SK-N-SH treated with all-trans-retinoic acid at 6 μM for 48 hours (cell line): ENCODE data around the gene CBFA2T3.

Experiments used
- ATAC-seq: fragments of 200-7000 bp; cut with Tn5 transposase; 3 replicates; pipeline ENCODE4 v1.9.1; 2020; ENCODE audit warnings: mild to moderate bottlenecking, moderate library complexity
- ARNTL ChIP-seq: fragments of 450-650 bp; formaldehyde crosslinking; IDR thresholded peaks from 2 replicates; pipeline ENCODE4 v1.5.0; 2020; ENCODE audit warnings: low read depth, mild to moderate bottlenecking, moderate library complexity, borderline replicate concordance
- BACH2 ChIP-seq: fragments of 250-450 bp; sonication (Bioruptor Pico); IDR thresholded peaks from 2 replicates; pipeline ENCODE4 v1.9.0; 2021; ENCODE audit warnings: mild to moderate bottlenecking, borderline replicate concordance
- CSDC2 ChIP-seq: fragments of 250-450 bp; sonication (Bioruptor Pico); IDR thresholded peaks from 2 replicates; pipeline ENCODE4 v1.5.0; 2020; ENCODE audit warnings: mild to moderate bottlenecking, moderate library complexity
- ESRRG ChIP-seq: fragments of 250-450 bp; sonication (Bioruptor Pico); IDR thresholded peaks from 2 replicates; pipeline ENCODE4 v1.6.1; 2021; ENCODE audit warnings: mild to moderate bottlenecking
- GLIS3 ChIP-seq: fragments of 250-450 bp; sonication (Bioruptor Pico); IDR thresholded peaks from 2 replicates; pipeline ENCODE4 v1.5.0; 2020; ENCODE audit warnings: mild to moderate bottlenecking, moderate library complexity
- ISL1 ChIP-seq: fragments of 250-450 bp; sonication (Bioruptor Pico); IDR thresholded peaks from 2 replicates; pipeline ENCODE4 v2.1.2; 2022; ENCODE audit warnings: mild to moderate bottlenecking, moderate library complexity
- OSR1 ChIP-seq: fragments of 250-450 bp; sonication (Bioruptor Pico); IDR thresholded peaks from 2 replicates; pipeline ENCODE4 v1.8.0; 2022; ENCODE audit warnings: moderate library complexity, mild to moderate bottlenecking, inconsistent platforms
- PPARA ChIP-seq: fragments of 250-450 bp; sonication (Bioruptor Pico); IDR thresholded peaks from 2 replicates; pipeline ENCODE4 v1.5.0; 2020; ENCODE audit warnings: mild to moderate bottlenecking, borderline replicate concordance
- RARB ChIP-seq: fragments of 250-450 bp; sonication (Bioruptor Pico); IDR thresholded peaks from 2 replicates; pipeline ENCODE4 v1.8.0; 2021; ENCODE audit warnings: mild to moderate bottlenecking, moderate library complexity
- SNAI2 ChIP-seq: fragments of 250-450 bp; sonication (Bioruptor Pico); IDR thresholded peaks from 2 replicates; pipeline ENCODE4 v1.5.0; 2020; ENCODE audit warnings: mild to moderate bottlenecking, moderate library complexity
- TCF4 ChIP-seq: fragments of 250-450 bp; sonication (Bioruptor Pico); IDR thresholded peaks from 2 replicates; pipeline ENCODE4 v1.8.0; 2021; ENCODE audit warnings: mild to moderate bottlenecking, moderate library complexity, borderline replicate concordance
- ZC3H10 ChIP-seq: fragments of 250-450 bp; sonication (Bioruptor Pico); IDR thresholded peaks from 2 replicates; pipeline ENCODE4 v1.5.1; 2021; ENCODE audit warnings: mild to moderate bottlenecking, moderate library complexity
- ZFP3 ChIP-seq: fragments of 250-450 bp; sonication (Bioruptor Pico); IDR thresholded peaks from 2 replicates; pipeline ENCODE4 v1.5.0; 2020; ENCODE audit warnings: mild to moderate bottlenecking, moderate library complexity
- ZFP30 ChIP-seq: fragments of 450-650 bp; formaldehyde crosslinking; IDR thresholded peaks from 2 replicates; pipeline ENCODE4 v1.5.0; 2022; ENCODE audit warnings: mild to moderate bottlenecking, moderate library complexity
- ZNF565 ChIP-seq: fragments of 450-650 bp; formaldehyde crosslinking; conservative IDR thresholded peaks from 2 replicates; pipeline ENCODE4 v1.5.0; 2020; ENCODE audit warnings: low read depth, mild to moderate bottlenecking, moderate library complexity
- ZNF70 ChIP-seq: fragments of 450-650 bp; formaldehyde crosslinking; IDR thresholded peaks from 2 replicates; pipeline ENCODE4 v1.5.0; 2020; ENCODE audit warnings: mild to moderate bottlenecking, moderate library complexity
- ZNF8 ChIP-seq: fragments of 450-650 bp; formaldehyde crosslinking; IDR thresholded peaks from 2 replicates; pipeline ENCODE4 v1.5.0; 2020; ENCODE audit warnings: mild to moderate bottlenecking, moderate library complexity
- TF ChIP-seq, protein P1 (sequence below): fragments of 250-450 bp; sonication (Bioruptor Pico); IDR thresholded peaks from 2 replicates; pipeline ENCODE4 v1.5.1; 2021; ENCODE audit warnings: mild to moderate bottlenecking, moderate library complexity
- TF ChIP-seq, protein P2 (sequence below): fragments of 250-450 bp; sonication (Bioruptor Pico); IDR thresholded peaks from 2 replicates; pipeline ENCODE4 v1.5.0; 2020; ENCODE audit warnings: mild to moderate bottlenecking, moderate library complexity
- TF ChIP-seq, protein P3 (sequence below): fragments of 250-450 bp; sonication (Bioruptor Pico); IDR thresholded peaks from 2 replicates; pipeline ENCODE4 v1.8.0; 2020; ENCODE audit warnings: mild to moderate bottlenecking, moderate library complexity, borderline replicate concordance
- TF ChIP-seq, protein P4 (sequence below): fragments of 250-450 bp; sonication (Bioruptor Pico); IDR thresholded peaks from 2 replicates; pipeline ENCODE4 v1.8.0; 2021; ENCODE audit warnings: low read depth, mild to moderate bottlenecking, moderate library complexity, borderline replicate concordance

The CBFA2T3 gene

DNA sequence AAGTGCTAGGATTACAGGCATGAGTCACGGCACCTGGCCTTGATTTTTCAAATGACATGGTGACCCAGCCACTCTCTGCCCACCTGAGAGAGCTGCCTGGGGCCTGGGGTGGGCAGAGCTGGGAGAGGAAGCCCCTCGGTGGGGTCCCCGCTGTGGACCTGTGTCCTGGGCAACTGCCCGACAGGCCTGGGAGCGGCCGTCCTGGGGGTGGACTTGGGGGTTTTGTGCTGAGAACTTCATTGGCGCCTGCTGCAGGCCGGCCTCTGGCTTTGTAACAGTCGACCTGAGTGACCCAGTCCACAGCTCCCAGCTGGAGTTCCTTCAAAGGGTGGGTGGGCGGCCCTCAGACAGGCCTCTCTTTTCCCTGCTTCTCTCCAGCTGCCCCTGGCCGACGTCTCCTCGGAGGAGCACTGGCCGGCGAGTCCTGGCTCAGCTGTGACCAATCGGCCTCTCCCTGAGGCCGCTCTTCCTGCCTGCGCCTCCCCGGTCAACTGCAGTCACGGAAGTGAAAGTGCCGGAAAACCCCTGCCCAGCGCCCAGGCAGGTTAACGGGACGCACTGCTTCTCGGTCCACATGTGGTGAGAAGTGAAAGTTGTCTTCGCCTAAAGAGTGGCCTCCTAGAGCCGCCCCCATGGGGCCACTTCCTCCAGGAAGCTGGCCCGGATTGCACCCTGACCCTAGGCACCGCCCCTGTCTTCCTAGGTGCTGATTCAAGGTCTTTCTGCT lies 5.5 kb downstream of the CBFA2T3 start:
- TF ChIP-seq BACH2: no peak
- TF ChIP-seq RARB (CRISPR knock-in tag): no peak
- no peak for TF ChIP-seq ZNF70
- TF ChIP-seq, protein P1, sequence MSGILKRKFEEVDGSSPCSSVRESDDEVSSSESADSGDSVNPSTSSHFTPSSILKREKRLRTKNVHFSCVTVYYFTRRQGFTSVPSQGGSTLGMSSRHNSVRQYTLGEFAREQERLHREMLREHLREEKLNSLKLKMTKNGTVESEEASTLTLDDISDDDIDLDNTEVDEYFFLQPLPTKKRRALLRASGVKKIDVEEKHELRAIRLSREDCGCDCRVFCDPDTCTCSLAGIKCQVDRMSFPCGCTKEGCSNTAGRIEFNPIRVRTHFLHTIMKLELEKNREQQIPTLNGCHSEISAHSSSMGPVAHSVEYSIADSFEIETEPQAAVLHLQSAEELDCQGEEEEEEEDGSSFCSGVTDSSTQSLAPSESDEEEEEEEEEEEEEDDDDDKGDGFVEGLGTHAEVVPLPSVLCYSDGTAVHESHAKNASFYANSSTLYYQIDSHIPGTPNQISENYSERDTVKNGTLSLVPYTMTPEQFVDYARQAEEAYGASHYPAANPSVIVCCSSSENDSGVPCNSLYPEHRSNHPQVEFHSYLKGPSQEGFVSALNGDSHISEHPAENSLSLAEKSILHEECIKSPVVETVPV: no peak
- TF ChIP-seq GLIS3 (CRISPR knock-in tag): no peak
- TF ChIP-seq, protein P2, sequence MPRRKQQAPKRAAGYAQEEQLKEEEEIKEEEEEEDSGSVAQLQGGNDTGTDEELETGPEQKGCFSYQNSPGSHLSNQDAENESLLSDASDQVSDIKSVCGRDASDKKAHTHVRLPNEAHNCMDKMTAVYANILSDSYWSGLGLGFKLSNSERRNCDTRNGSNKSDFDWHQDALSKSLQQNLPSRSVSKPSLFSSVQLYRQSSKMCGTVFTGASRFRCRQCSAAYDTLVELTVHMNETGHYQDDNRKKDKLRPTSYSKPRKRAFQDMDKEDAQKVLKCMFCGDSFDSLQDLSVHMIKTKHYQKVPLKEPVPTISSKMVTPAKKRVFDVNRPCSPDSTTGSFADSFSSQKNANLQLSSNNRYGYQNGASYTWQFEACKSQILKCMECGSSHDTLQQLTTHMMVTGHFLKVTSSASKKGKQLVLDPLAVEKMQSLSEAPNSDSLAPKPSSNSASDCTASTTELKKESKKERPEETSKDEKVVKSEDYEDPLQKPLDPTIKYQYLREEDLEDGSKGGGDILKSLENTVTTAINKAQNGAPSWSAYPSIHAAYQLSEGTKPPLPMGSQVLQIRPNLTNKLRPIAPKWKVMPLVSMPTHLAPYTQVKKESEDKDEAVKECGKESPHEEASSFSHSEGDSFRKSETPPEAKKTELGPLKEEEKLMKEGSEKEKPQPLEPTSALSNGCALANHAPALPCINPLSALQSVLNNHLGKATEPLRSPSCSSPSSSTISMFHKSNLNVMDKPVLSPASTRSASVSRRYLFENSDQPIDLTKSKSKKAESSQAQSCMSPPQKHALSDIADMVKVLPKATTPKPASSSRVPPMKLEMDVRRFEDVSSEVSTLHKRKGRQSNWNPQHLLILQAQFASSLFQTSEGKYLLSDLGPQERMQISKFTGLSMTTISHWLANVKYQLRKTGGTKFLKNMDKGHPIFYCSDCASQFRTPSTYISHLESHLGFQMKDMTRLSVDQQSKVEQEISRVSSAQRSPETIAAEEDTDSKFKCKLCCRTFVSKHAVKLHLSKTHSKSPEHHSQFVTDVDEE (CRISPR knock-in tag): no peak
- TF ChIP-seq PPARA: no peak
- no peak for TF ChIP-seq TCF4 (CRISPR knock-in tag)
- no peak for TF ChIP-seq ZFP30 (CRISPR knock-in tag)
- TF ChIP-seq ARNTL (CRISPR knock-in tag): no peak
- no peak for ATAC-seq

DNA sequence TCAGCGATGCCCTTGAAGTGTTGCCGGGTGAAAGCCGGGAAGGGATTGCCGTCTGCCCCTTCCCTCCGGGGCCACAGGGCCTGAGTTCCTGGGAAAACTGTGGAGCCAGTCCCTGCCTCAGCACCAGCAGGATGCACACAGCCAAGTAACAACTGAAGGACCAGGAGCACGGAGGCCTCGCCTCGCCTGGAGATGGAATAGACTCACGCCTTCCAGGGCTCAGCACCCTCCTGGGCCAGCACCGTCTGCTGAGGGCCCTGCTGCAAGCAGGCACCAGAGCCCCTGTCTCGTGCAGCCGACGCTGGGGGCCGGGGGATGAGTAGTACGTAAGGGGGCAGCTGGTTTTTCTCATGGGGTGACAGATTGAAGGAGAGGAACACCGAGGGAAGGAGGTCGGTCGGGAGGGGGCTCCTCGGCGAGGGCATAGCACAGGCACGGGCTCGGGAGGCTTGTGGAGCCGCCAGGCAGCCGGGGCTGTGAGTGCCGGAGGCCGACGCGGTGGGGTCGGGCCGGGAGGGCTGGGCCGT lies 6.4 kb downstream of the CBFA2T3 start:
- TF ChIP-seq BACH2: no peak
- TF ChIP-seq OSR1 (CRISPR knock-in tag): no peak
- TF ChIP-seq SNAI2 (CRISPR knock-in tag): no peak
- TF ChIP-seq ZNF565 (CRISPR knock-in tag): no peak
- no peak for TF ChIP-seq PPARA
- TF ChIP-seq, protein P3, sequence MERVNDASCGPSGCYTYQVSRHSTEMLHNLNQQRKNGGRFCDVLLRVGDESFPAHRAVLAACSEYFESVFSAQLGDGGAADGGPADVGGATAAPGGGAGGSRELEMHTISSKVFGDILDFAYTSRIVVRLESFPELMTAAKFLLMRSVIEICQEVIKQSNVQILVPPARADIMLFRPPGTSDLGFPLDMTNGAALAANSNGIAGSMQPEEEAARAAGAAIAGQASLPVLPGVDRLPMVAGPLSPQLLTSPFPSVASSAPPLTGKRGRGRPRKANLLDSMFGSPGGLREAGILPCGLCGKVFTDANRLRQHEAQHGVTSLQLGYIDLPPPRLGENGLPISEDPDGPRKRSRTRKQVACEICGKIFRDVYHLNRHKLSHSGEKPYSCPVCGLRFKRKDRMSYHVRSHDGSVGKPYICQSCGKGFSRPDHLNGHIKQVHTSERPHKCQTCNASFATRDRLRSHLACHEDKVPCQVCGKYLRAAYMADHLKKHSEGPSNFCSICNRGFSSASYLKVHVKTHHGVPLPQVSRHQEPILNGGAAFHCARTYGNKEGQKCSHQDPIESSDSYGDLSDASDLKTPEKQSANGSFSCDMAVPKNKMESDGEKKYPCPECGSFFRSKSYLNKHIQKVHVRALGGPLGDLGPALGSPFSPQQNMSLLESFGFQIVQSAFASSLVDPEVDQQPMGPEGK (CRISPR knock-in tag): no peak
- TF ChIP-seq, protein P4, sequence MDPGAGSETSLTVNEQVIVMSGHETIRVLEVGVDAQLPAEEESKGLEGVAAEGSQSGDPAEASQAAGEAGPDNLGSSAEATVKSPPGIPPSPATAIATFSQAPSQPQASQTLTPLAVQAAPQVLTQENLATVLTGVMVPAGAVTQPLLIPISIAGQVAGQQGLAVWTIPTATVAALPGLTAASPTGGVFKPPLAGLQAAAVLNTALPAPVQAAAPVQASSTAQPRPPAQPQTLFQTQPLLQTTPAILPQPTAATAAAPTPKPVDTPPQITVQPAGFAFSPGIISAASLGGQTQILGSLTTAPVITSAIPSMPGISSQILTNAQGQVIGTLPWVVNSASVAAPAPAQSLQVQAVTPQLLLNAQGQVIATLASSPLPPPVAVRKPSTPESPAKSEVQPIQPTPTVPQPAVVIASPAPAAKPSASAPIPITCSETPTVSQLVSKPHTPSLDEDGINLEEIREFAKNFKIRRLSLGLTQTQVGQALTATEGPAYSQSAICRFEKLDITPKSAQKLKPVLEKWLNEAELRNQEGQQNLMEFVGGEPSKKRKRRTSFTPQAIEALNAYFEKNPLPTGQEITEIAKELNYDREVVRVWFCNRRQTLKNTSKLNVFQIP (CRISPR knock-in tag): no peak
- TF ChIP-seq ARNTL (CRISPR knock-in tag): no peak
- TF ChIP-seq, protein P2 (CRISPR knock-in tag): no peak
- no peak for TF ChIP-seq ZNF8 (CRISPR knock-in tag)
- TF ChIP-seq ZFP30 (CRISPR knock-in tag): no peak
- no peak for TF ChIP-seq ZC3H10 (CRISPR knock-in tag)
- TF ChIP-seq ESRRG (CRISPR knock-in tag): no peak
- TF ChIP-seq CSDC2 (CRISPR knock-in tag): no peak
- TF ChIP-seq RARB (CRISPR knock-in tag): no peak
- TF ChIP-seq, protein P1: no peak
- no peak for TF ChIP-seq ZFP3
- TF ChIP-seq TCF4 (CRISPR knock-in tag): no peak
- no peak for TF ChIP-seq ZNF70
- no peak for TF ChIP-seq ISL1
- no peak for ATAC-seq
